ENCODE data around the gene SCLY. TPM values are rescaled to one million over a fixed set of nuclear protein-coding genes. Genes with fewer than 3 reads are reported as not detected.

SCLY gene
- total and polyA plus RNA-seq, 2 of the 8 experiments (the other 6 are each of a cell fraction or from before 2014, with no cell fraction given), result 79.0 to 79.5 TPM

- no peak for TF ChIP-seq BRCA1 (IDR thresholded peaks at IDR 0.05; ENCODE audit: low read depth, low read length)
- no peak for TF ChIP-seq HDAC6 (IDR thresholded peaks at IDR 0.05; ENCODE audit: low read depth, low read length)
- TF ChIP-seq SP1 (IDR thresholded peaks at IDR 0.05; ENCODE audit: low read depth, low read length), result no peak
- no peak for TF ChIP-seq YY1 (IDR thresholded peaks at IDR 0.05; ENCODE audit: low read depth, low read length)
- no peak for TF ChIP-seq SAP30 (IDR thresholded peaks at IDR 0.05; ENCODE audit: insufficient read depth, insufficient replicate concordance, low read length)
- no peak for TF ChIP-seq CHD7 (IDR thresholded peaks at IDR 0.05; ENCODE audit: insufficient replicate concordance, low read length)
- TF ChIP-seq CREB1 (IDR thresholded peaks at IDR 0.05), result no peak
- TF ChIP-seq NANOG (IDR thresholded peaks at IDR 0.05; ENCODE audit: insufficient read depth, low read depth, low read length, poor library complexity, severe bottlenecking), result no peak
These were observed 53.6 kb downstream of the SCLY start (continued) for GRCh38 chr2:238114331-238114841.
